ENCODE measurements around the gene METTL22.

The METTL22 gene
- total RNA-seq = 8.8 to 18.5 (median 16.5) reads per million in 4 donors

- DNase-seq = peak; percentile 85 to 90 (median 90)
These were observed at the start of gene METTL22 for GRCh38 chr16:8621572-8622314. Gene METTL22, plus strand, starts transcription at chr16:8621698. Its CDS starts 3,968 bp downstream, at chr16:8625666.

GRCh38 chr16:8572063-8572918 lies 49.2 kb upstream of the METTL22 start:
- DNase-seq = no peak

GRCh38 chr16:8572919-8573724 lies 48.4 kb upstream of the METTL22 start:
- DNase-seq = peak in 1 of 5 donors; percentile 22

GRCh38 chr16:8575399-8575798 lies 46.1 kb upstream of the METTL22 start:
- no peak for DNase-seq

GRCh38 chr16:8576141-8577004 lies 45.1 kb upstream of the METTL22 start:
- no peak for DNase-seq

GRCh38 chr16:8577678-8578304 lies 43.7 kb upstream of the METTL22 start:
- no peak for DNase-seq

- no peak for DNase-seq
These were observed 41.9 kb upstream of the METTL22 start for GRCh38 chr16:8579559-8579958.

GRCh38 chr16:8581831-8582580 lies 39.5 kb upstream of the METTL22 start:
- no peak for DNase-seq

- no peak for DNase-seq
These were observed 38.3 kb upstream of the METTL22 start for GRCh38 chr16:8583199-8583598.

- DNase-seq = no peak
These were observed 37.8 kb upstream of the METTL22 start for GRCh38 chr16:8583732-8584131.

- no peak for DNase-seq
These were observed 36.5 kb upstream of the METTL22 start for GRCh38 chr16:8585041-8585440.

- DNase-seq = no peak
These were observed 35.6 kb upstream of the METTL22 start for GRCh38 chr16:8585857-8586256.

GRCh38 chr16:8587065-8587464 lies 34.4 kb upstream of the METTL22 start:
- DNase-seq = no peak

GRCh38 chr16:8588682-8589056 lies 32.8 kb upstream of the METTL22 start:
- DNase-seq = no peak

GRCh38 chr16:8589057-8589899 lies 32.2 kb upstream of the METTL22 start:
- no peak for DNase-seq

GRCh38 chr16:8589900-8590688 lies 31.4 kb upstream of the METTL22 start, which contains the start of gene TMEM114:
Gene TMEM114, minus strand, starts transcription at chr16:8590511. Its CDS starts 673 bp downstream, at chr16:8589838.
- no peak for DNase-seq

- DNase-seq = no peak
These were observed 30.7 kb upstream of the METTL22 start for GRCh38 chr16:8590811-8591210.

- no peak for DNase-seq
These were observed 30.0 kb upstream of the METTL22 start for GRCh38 chr16:8591451-8591850.

GRCh38 chr16:8594149-8594666 lies 27.3 kb upstream of the METTL22 start:
- no peak for DNase-seq
